Stimulated activated memory B cell treated with anti-CD40 and anti-IgM and Interleukin-4, amounts not matched to agents 10 μg/mL and 1 μg/mL and 100 μg/mL, for 72 hours (primary cell): Measurements from ENCODE around the gene ATP2A1.
"Not testable (repeated sequence)": the region's sequence is repeated elsewhere in the genome, so short reads cannot be mapped to it uniquely, and the experiment has no call there.

Source experiments
- ATAC-seq: fragments of 150-1000 bp; cut with Tn5 transposase; 2 replicates; pipeline ENCODE4 v1.10.0; 2021
- H3K27ac Mint-ChIP-seq: one replicate; pipeline ENCODE4 v1.8.0; 2022; ENCODE audit warnings: mild to moderate bottlenecking, mixed read lengths
- H3K27me3 Mint-ChIP-seq: one replicate; pipeline ENCODE4 v1.8.0; 2022; ENCODE audit warnings: mixed read lengths
- H3K36me3 Mint-ChIP-seq: one replicate; pipeline ENCODE4 v1.8.0; 2022; ENCODE audit warnings: mixed read lengths
- H3K4me1 Mint-ChIP-seq: one replicate; pipeline ENCODE4 v1.8.0; 2022; ENCODE audit warnings: mixed read lengths
- H3K4me3 Mint-ChIP-seq: one replicate; pipeline ENCODE4 v1.8.0; 2022; ENCODE audit warnings: mild to moderate bottlenecking, moderate library complexity, mixed read lengths
- H3K9me3 Mint-ChIP-seq: one replicate; pipeline ENCODE4 v1.8.0; 2022; ENCODE audit warnings: mixed read lengths

The ATP2A1 gene

GRCh38 chr16:28925386-28926228 is 47.3 kb downstream of the ATP2A1 start:
- peaks cover 43% of the 10 kb centered on the region for H3K4me1 Mint-ChIP-seq
- ATAC-seq, result peak; percentile 64
- no peaks in the 10 kb centered on the region for H3K27me3 Mint-ChIP-seq
- H3K9me3 Mint-ChIP-seq, result no peaks in the 10 kb centered on the region
- peak overlapping the region; percentile 93 for H3K4me3 Mint-ChIP-seq
- peak overlapping the region; percentile 94 for H3K27ac Mint-ChIP-seq
- peaks cover 7% of the 10 kb centered on the region for H3K36me3 Mint-ChIP-seq

DNA sequence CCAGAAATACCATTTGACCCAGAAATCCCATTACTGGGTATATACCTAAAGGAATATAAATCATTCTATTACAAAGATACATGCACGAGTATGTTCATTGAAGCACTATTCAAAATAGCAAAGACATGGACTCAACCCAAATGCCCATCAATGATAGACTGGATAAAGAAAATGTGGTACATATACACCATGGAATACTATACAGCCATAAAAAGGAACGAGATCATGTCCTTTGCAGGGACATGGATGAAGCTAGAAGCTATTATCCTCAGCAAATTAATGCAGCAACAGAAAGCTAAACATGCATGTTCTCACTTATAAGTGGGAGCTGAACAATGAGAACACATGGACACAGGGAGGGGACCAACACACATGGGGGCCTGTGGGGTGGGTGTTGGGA is 48.0 kb downstream of the ATP2A1 start:
- Mint-ChIP-seq H3K27ac (peak overlapping the region; percentile 94), H3K4me3 (peak overlapping the region; percentile 93), H3K4me1 (peaks cover 46% of the 10 kb centered on the region)
- H3K36me3 Mint-ChIP-seq, H3K9me3 Mint-ChIP-seq, ATAC-seq, H3K27me3 Mint-ChIP-seq: not testable (repeated sequence)

DNA sequence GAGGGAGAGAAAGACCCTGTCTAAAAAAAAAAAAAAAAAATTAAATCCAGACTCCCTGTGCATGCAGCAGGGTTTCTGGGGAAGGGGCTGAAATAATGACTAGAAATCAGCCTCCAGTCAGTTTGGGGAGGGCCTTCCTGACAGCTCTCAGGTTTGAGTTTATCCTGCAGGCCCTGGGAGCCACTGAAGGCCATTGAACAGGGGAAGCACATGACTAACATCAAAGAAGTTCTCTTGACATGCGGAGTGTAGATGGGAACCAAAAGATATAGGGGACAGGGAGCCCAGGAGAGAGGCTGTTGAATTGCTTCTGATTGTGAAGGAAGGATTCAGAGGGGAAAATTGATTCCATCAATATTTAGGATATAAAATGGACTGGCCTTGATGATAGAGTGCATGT is 49.5 kb downstream of the ATP2A1 start:
- Mint-ChIP-seq H3K27me3 (no peaks in the 10 kb centered on the region), H3K27ac (peak overlapping the region; percentile 42), H3K4me1 (peaks cover 46% of the 10 kb centered on the region), H3K9me3 (no peaks in the 10 kb centered on the region), H3K4me3 (no peak overlapping the region), H3K36me3 (peaks cover 12% of the 10 kb centered on the region)
- no peak for ATAC-seq

DNA sequence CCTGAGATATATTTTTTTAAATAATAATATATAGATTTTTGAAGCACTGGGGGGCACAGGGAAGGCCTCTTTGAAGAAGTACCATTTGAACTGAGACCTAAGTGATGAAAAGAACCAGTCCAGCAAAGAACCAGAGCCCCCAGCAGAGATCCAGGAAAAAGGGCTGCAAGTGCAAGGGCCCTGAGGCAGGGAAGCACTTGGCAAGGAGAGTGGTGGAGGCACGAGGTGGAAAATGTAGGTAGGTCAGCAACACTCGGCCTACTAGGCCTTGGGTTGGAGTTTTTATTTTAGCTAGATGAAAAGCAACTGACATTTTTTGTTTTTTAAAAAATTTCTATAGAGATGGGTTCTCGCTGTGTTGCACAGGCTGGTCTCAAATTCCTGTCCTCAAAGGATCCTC is 51.9 kb downstream of the ATP2A1 start:
- Mint-ChIP-seq H3K27me3 (no peaks in the 10 kb centered on the region), H3K4me3 (no peak overlapping the region), H3K36me3 (peaks cover 31% of the 10 kb centered on the region), H3K9me3 (no peaks in the 10 kb centered on the region), H3K27ac (peak overlapping the region; percentile 94), H3K4me1 (peaks cover 46% of the 10 kb centered on the region)
- no peak for ATAC-seq

DNA sequence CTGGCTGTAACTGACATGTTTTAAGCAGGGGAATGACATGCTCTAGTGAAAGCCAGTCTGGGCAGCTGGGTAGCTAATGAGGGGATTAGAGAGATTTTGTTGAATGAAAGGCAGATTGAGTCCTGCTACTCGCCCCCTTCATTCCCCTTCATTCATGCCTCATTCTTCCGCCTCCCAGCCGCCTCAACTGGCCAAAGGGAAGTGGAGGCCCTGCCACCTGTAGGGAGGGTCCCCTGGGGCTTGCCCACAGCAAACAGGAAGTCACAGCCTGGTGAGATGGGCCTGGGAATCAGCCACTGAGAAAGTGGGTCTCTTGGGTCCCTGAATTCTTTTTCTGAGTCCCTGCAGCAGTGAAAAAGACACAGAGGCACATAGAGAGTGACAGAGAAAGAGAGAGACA is 52.4 kb downstream of the ATP2A1 start:
- peak; percentile 83 for ATAC-seq
- H3K36me3 Mint-ChIP-seq, result peaks cover 36% of the 10 kb centered on the region
- H3K9me3 Mint-ChIP-seq, result no peaks in the 10 kb centered on the region
- H3K27ac Mint-ChIP-seq, result peak overlapping the region; percentile 94
- H3K4me1 Mint-ChIP-seq, result peaks cover 51% of the 10 kb centered on the region
- peak overlapping the region; percentile 66 for H3K4me3 Mint-ChIP-seq
- H3K27me3 Mint-ChIP-seq, result no peaks in the 10 kb centered on the region

DNA sequence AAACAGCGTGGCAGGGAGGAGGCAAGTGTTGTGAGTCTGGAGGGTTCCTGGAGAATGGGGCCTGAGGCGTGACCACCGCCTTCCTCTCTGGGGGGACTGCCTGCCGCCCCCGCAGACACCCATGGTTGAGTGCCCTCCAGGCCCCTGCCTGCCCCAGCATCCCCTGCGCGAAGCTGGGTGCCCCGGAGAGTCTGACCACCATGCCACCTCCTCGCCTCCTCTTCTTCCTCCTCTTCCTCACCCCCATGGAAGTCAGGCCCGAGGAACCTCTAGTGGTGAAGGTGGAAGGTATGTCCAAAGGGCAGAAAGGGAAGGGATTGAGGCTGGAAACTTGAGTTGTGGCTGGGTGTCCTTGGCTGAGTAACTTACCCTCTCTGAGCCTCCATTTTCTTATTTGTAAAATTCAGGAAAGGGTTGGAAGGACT is 53.5 kb downstream of the ATP2A1 start, which contains the start of gene CD19:
Gene CD19 (plus strand): TSS at position 171 of the 425 bp plus-strand sequence. CDS start 30 bp downstream, at position 201.
- ATAC-seq, result peak; percentile 84
- no peaks in the 10 kb centered on the region for H3K9me3 Mint-ChIP-seq
- H3K27ac Mint-ChIP-seq, result peak within 1 kb of the TSS; percentile 94
- no peaks in the 10 kb centered on the region for H3K27me3 Mint-ChIP-seq
- peaks cover 62% of the 10 kb centered on the region for H3K4me1 Mint-ChIP-seq
- H3K36me3 Mint-ChIP-seq, result peaks cover 47% of the 10 kb centered on the region
- peak within 1 kb of the TSS; percentile 98 for H3K4me3 Mint-ChIP-seq

DNA sequence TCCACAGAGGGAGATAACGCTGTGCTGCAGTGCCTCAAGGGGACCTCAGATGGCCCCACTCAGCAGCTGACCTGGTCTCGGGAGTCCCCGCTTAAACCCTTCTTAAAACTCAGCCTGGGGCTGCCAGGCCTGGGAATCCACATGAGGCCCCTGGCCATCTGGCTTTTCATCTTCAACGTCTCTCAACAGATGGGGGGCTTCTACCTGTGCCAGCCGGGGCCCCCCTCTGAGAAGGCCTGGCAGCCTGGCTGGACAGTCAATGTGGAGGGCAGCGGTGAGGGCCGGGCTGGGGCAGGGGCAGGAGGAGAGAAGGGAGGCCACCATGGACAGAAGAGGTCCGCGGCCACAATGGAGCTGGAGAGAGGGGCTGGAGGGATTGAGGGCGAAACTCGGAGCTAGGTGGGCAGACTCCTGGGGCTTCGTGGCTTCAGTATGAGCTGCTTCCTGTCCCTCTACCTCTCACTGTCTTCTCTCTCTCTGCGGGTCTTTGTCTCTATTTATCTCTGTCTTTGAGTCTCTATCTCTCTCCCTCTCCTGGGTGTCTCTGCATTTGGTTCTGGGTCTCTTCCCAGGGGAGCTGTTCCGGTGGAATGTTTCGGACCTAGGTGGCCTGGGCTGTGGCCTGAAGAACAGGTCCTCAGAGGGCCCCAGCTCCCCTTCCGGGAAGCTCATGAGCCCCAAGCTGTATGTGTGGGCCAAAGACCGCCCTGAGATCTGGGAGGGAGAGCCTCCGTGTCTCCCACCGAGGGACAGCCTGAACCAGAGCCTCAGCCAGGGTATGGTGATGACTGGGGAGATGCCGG is 54.3 kb downstream of the ATP2A1 start:
- Mint-ChIP-seq H3K36me3 (peaks cover 54% of the 10 kb centered on the region), H3K4me3 (peak overlapping the region; percentile 98), H3K4me1 (peaks cover 65% of the 10 kb centered on the region), H3K9me3 (no peaks in the 10 kb centered on the region), H3K27ac (peak overlapping the region; percentile 94), H3K27me3 (no peaks in the 10 kb centered on the region)
- peak; percentile 42 for ATAC-seq

- H3K9me3 Mint-ChIP-seq, result no peaks in the 10 kb centered on the region
- peak overlapping the region; percentile 98 for H3K4me3 Mint-ChIP-seq
- H3K27ac Mint-ChIP-seq, result peak overlapping the region; percentile 94
- no peaks in the 10 kb centered on the region for H3K27me3 Mint-ChIP-seq
- ATAC-seq, result no peak
- H3K4me1 Mint-ChIP-seq, result peaks cover 65% of the 10 kb centered on the region
- H3K36me3 Mint-ChIP-seq, result peaks cover 61% of the 10 kb centered on the region
Measured at GRCh38 chr16:28933171-28933570, 54.9 kb downstream of the ATP2A1 start.

DNA sequence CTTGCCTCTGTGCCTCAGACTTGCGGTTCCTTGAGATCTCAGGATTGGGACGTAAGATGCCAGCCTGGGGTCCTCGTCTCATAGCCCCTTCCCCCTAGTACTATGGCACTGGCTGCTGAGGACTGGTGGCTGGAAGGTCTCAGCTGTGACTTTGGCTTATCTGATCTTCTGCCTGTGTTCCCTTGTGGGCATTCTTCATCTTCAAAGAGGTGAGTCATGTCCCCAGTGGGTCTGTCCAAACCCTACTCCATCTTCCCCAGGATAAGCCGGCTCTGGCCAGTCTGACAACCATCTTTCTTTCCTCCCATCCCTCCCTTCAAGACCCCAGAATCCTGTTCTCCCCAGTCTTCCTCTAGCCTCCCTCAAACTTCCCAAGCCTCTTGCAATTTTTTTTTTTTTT is 57.1 kb downstream of the ATP2A1 start:
- Mint-ChIP-seq H3K4me1 (peaks cover 71% of the 10 kb centered on the region), H3K27ac (peak overlapping the region; percentile 94), H3K36me3 (peaks cover 74% of the 10 kb centered on the region), H3K4me3 (peak overlapping the region; percentile 15), H3K27me3 (no peaks in the 10 kb centered on the region), H3K9me3 (no peaks in the 10 kb centered on the region)
- no peak for ATAC-seq

- peaks cover 63% of the 10 kb centered on the region for H3K4me1 Mint-ChIP-seq
- H3K27ac Mint-ChIP-seq, result peak overlapping the region; percentile 94
- peak overlapping the region; percentile 43 for H3K4me3 Mint-ChIP-seq
- peak; percentile 88 for ATAC-seq
- no peaks in the 10 kb centered on the region for H3K9me3 Mint-ChIP-seq
- no peaks in the 10 kb centered on the region for H3K27me3 Mint-ChIP-seq
- H3K36me3 Mint-ChIP-seq, result peaks cover 74% of the 10 kb centered on the region
Measured at GRCh38 chr16:28935924-28936783, 57.9 kb downstream of the ATP2A1 start.

- Mint-ChIP-seq H3K4me1 (peaks cover 57% of the 10 kb centered on the region), H3K36me3 (peaks cover 72% of the 10 kb centered on the region), H3K9me3 (no peaks in the 10 kb centered on the region), H3K27me3 (no peaks in the 10 kb centered on the region), H3K4me3 (no peak overlapping the region), H3K27ac (peak overlapping the region; percentile 94)
- no peak for ATAC-seq
Measured at GRCh38 chr16:28936784-28937155, 58.5 kb downstream of the ATP2A1 start.

DNA sequence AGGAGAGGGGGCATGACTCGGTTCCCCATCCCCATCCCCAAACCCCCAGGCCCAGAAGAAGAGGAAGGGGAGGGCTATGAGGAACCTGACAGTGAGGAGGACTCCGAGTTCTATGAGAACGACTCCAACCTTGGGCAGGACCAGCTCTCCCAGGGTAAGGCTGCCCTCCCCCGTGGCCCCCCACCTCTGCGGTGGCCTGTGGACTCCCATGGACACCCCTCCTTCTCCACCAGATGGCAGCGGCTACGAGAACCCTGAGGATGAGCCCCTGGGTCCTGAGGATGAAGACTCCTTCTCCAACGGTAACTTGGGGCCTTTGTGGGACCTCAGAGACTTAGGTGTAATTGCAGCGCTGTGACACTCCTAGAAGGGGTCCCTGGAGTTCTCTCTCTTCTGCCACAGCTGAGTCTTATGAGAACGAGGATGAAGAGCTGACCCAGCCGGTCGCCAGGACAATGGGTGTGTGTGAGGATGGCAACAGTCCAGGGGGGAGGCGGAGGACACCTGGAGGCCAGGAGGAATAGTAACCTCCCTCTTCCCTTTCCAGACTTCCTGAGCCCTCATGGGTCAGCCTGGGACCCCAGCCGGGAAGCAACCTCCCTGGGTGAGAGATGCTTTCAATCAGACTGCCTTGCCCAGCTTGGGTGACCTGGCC is 59.1 kb downstream of the ATP2A1 start:
- peaks cover 56% of the 10 kb centered on the region for H3K4me1 Mint-ChIP-seq
- H3K27me3 Mint-ChIP-seq, result no peaks in the 10 kb centered on the region
- ATAC-seq, result no peak
- no peak overlapping the region for H3K4me3 Mint-ChIP-seq
- peak overlapping the region; percentile 94 for H3K27ac Mint-ChIP-seq
- H3K36me3 Mint-ChIP-seq, result peaks cover 66% of the 10 kb centered on the region
- H3K9me3 Mint-ChIP-seq, result no peaks in the 10 kb centered on the region

- Mint-ChIP-seq H3K27ac (peak overlapping the region; percentile 31), H3K9me3 (no peaks in the 10 kb centered on the region), H3K4me1 (peaks cover 52% of the 10 kb centered on the region), H3K4me3 (no peak overlapping the region), H3K36me3 (peaks cover 55% of the 10 kb centered on the region), H3K27me3 (no peaks in the 10 kb centered on the region)
- no peak for ATAC-seq
Measured at GRCh38 chr16:28938721-28939120, 60.4 kb downstream of the ATP2A1 start.

GRCh38 chr16:28939825-28940224 is 61.5 kb downstream of the ATP2A1 start:
- Mint-ChIP-seq H3K36me3 (peaks cover 46% of the 10 kb centered on the region), H3K4me1 (peaks cover 46% of the 10 kb centered on the region)
- not testable (repeated sequence) for H3K9me3 Mint-ChIP-seq, H3K4me3 Mint-ChIP-seq, H3K27ac Mint-ChIP-seq, ATAC-seq, H3K27me3 Mint-ChIP-seq
